Heart left ventricle (tissue), 13 donors: ENCODE measurements around the gene DNAAF8.

Experiments
- CTCF ChIP-seq, 12 donors: fragments of 200-600 bp; sonication (generic) in 4 of 12; IDR thresholded peaks; one replicate each; pipeline versions ENCODE4 v1.5.0 to v1.8.0; 2018 to 2022; ENCODE audit warnings: antibody characterized with exemption in 12 of 12, mild to moderate bottlenecking in 5 of 12
- POLR2A ChIP-seq, 2 donors: fragments of 450-650 bp; IDR thresholded peaks; one replicate each; pipeline ENCODE4 v1.6.1; 2017; ENCODE audit warnings: antibody characterized with exemption in 2 of 2, mild to moderate bottlenecking in 2 of 2, moderate library complexity in 2 of 2
- donor health status: ischemic (EF 13 %, LVEDD 7.1; RV severe dilation, severe dysfunction).
- donor health status: DM: no; HTN: yes; CAD: no.
- donor health status: DM: no; HTN: no; CAD: no.
- donor health status: ischemic (EF 25% LVEDD 6.9; RV normal size, moderate dysfunction).
- donor health status: ischemic (EF 25% LVEDD 5.7; RV mildly dilated, moderate dysfunction).
- donor health status: ischemic (EF 35%, LVEDD 5.7; RV mildly dilated, moderate dysfunction).
- donor health status: nonischemic (EF 11% LVEDD 7.7; RV severe dilation, severe dysfunction).
- donor health status: DM: yes; HTN: yes; CAD: no.
- donor health status: PGD.
- donor health status: ischemic (EF 29% LVEDD 5.4; RV normal size, mild dysfunction).
- donor health status: nonischemic (EF 23%, LVEDD 6.1; RV moderate dilation, normal function).

GRCh38 chr16:4692460-4693295 is 41.7 kb upstream of the DNAAF8 start:
- no peak for TF ChIP-seq CTCF (IDR thresholded peaks at IDR 0.05)
- no peak for TF ChIP-seq POLR2A (IDR thresholded peaks at IDR 0.05)
